ENCODE measurements around the gene SPRYD4.
A peak's percentile ranks its signal among the peaks of the same experiment; 100 is the strongest.
"Not testable (repeated sequence)": the region's sequence is repeated elsewhere in the genome, so short reads cannot be mapped to it uniquely, and the experiment has no call there.

SPRYD4 gene

DNA sequence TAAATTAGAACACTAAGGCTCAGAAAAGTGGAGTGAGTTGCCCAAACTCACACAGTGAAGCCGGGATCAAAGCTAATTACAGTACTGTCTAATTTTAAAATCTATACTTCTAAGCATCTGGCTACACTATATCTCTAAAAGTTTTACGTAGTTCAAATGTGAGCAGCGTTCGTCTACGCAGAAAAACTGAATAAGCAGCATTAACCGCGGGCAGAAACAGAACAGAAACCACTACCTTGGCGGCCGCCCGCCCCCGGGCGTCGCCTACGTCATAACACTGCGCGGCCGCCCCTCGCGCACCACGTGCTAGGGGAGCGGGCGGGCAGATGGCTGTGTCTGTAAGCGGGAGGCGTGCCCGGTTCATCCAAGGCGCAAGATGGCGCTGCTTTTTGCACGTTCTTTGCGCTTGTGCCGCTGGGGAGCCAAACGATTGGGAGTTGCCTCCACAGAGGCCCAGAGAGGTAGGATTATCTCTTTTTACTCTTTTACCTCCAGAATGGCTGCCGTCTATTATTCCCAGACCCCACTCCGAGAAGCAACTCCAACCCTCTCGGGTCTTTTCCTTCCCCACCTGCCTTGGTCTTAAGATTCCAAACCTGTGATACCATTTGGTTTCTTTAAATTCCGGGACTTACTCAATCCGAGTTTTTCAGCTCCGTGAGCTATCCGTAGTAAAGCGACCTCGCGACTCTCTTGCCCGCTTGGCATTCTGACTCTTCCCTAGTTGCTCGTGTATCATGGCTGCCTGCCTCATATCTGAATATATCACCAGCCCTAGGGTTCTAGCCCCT, at the start of gene SPRYD4:
TSS of gene SPRYD4 (plus strand) at position 363 of the 791 bp plus-strand sequence. CDS start at position 377, 14 bp downstream.
- peak; percentile 95 for DNase-seq

DNA sequence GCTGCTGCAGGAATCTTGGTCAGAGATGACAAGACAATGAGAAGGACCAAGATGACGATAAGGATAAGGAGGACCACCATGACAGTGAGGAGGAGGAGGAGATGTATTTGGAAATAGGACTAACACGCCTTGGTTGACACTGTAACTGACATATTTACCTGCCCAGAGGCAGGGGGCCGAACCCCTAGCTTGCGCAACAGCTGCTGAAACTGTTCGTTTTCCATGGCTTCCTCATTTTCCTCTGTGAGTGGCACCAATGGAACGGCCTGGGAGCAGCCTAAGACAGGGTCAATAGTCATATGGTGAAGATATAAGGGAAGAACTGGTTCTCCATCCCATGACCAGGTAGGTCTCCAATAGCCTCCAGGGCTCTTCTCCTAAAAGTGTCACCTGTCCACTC, 48.0 kb upstream of the SPRYD4 start:
- DNase-seq, result no peak

DNA sequence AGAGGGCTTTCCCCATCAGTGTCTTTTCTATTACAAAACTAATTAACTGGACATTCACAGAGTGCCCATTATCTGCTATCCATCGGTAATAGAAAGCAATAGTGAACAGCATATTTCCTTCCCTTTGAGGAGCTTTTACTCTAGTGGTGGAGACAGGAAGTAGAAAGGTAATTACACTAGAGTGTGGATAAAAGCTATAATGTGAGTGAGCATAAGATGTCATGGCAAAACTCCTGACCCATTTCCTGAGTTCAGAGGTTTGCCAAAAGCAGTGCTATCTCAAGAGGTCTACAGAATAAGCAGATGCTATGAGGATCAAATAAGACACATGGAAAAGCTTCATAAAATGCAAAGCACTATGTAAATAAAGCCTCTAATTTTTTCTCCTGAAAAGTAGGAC, 43.2 kb upstream of the SPRYD4 start:
- DNase-seq, result no peak

DNA sequence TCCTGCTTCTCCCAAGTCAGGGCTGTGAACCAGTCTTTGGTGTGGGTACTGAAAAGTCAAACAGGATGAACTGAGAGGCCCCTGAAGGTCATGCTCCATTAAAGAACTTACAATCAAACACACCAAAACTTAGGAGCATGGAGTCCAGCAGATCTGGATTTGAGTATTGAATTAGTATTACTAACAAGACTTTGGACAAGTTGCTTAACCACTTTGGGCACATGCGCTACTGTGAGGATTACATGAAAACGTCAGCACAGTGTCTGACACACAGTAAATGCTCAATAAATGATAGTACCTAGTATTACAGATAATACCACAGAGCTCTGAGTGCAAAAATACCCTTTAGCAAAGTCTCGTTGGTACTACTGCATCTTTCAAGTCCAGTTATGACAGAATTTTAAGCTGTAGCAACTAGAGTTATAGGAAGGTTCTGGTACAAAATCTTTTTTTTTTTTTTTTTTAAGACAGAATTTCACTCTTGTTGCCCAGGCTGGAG, 42.4 kb upstream of the SPRYD4 start:
- DNase-seq, result no peak

DNA sequence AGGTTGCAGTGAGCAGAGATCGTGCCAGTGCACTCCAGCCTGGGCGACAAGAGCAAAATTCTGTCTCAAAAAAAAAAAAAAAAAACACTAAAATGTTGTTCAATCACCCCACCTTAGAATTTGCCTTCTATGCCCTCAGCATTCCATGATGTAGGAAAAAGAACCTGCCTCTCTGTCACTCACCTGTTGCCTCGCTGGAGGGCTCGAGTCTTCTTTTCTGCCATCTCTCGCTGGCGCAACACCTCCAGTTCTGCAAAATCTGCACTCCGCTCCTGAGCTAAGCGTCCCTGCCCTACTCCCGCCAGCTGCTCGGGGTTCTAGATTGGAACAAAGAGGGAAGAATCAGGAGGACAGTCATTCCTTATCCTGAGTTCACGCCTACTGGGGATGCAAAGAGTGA, 37.1 kb upstream of the SPRYD4 start:
- no peak for DNase-seq

DNA sequence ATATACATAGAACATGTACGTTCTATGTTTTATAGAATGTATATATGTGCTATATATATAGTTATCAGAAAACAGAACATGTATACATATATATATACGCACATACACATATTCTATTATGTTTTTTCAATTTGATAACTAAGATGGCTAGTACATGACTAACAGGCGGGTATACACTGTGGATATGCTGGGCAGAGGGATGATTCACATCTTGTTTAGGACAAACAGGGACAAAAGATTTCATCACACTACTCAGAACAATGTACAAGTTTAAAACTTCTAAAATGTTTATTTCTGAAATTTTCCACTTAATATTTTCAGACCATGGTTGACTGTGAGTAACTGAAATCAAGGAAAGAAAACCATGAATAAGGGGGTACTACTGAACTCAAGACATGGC, 36.5 kb upstream of the SPRYD4 start:
- DNase-seq, result no peak

DNA sequence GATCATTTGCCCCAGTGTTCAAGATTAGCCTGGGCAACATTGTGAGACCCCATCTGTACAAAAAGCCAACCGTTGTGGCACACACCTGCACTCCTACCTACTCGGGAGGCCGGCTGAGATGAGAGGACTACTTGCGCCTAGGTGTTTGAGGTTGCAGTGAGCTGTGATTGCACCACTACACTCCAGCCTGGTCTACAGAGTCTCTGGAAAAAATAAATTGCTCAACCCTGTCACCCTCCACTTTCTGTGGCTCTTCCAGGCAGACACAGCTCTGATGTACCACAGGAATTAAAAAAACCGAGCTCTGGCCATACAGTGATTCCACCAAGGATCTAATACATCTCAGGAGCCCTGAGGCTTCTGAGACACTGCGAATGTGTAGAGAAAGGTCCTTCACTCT, 33.5 kb upstream of the SPRYD4 start:
- DNase-seq, result no peak

DNA sequence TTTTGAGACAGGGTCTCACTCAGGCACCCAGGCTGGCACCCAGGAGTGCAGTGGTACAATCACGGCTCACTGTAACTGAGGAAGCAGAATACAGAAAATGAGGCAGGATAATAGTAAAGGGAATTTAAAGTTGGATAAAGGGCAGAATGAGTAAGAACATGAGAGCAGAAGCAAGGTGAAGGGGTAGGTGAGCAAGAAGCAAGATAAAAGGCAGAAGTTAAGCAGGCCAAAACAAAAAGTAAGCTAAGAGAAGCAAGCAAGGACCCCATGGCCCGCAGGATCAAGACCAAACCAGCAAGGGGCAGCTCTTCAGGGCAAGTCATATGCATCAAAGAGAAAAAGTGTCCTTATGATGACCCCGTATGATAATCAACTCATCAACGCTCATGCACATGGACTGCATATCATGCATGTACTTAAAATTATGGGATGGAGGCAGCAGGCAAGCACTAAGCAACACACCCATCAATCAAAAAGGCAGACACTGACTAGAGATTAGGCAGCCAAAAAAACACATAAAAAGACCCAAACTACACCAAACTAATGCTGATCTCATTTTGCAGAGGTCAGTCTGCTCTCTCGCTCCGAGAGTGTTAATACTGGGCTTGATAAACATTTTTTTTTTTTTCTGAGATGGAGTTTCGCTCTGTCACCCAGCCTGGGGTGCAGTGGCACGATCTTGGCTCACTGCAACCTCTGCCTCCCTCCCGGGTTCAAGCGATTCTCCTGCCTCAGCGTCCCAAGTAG, 30.8 kb upstream of the SPRYD4 start:
- no peak for DNase-seq

DNA sequence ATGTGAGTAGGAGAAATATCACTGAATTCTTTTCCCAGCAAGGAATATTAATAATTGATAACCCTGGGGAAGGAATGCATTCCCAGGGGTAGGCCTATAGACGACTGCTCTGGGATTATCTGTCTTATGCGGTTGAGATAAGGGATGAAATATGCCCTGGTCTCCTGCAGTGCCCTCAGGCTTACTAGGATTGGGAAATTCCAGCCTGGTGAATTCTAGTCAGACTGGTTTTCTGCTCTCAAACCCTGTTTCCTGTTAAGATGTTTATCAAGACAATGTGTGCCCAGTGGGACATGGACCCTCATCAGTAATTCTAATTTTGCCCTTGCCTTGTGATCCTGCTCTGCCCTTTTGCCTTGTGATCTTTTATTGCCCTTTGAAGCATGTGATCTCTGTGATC, 25.2 kb upstream of the SPRYD4 start:
- not testable (repeated sequence) for DNase-seq

DNA sequence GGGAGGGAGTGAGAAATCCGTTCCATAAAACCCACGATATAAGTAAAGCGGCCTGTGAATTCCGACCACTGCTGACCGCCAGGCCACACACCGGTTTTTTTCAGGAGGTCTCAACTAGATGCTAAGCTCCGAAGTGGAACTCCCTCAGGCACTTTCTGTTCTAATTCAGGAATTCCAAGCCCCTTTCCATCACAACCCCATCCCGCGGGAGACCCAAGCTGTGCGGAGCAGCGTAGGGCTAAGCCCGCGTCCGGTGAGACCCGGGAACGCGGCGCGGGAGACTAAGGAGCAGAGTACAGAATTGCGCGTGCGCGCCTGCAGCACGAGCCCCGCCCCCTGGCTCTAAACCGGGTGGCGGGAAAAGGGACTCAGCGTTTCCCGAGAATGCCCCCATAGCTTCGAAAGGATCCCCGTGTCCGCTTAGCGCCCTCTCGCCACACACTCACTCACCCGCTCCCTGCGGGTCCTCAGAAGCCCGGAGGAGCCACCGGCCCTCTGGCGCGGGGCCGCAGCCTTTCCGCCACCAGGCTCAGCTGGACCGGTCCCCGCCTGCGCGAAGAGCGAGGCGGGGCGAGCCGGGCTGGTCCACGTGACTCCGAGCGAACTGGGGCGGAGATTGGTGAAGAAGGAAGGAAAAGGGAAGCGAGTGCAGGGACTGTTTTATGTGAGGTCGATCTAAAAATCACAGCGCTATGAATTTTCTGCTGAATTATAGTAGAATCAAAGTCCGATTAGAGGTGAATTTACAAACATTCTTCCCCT, 19.3 kb upstream of the SPRYD4 start, which contains the start of gene TIMELESS:
TSS of gene TIMELESS (minus strand) at position 567 of the 762 bp plus-strand sequence. CDS start 15,256 bp downstream, outside the sequence.
- DNase-seq, result peak; percentile 84

DNA sequence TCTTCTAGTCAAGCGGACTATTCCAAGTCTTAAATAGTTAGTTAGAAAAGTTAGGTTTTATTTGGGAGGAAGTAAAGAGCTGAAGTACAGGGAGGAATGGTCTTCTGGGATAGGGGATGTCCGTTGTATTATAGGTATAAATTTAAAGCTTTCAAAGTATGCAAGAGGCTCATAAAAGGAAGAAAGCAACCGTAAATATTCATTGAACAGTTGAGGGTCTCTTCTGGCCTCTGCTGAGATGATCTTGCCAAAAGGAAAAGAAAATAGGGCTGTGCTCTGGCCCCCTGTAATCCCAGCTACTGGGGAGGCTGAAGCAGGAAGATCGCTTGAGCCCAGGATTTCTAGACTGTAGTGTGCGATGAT, 18.8 kb upstream of the SPRYD4 start:
- DNase-seq, result no peak

DNA sequence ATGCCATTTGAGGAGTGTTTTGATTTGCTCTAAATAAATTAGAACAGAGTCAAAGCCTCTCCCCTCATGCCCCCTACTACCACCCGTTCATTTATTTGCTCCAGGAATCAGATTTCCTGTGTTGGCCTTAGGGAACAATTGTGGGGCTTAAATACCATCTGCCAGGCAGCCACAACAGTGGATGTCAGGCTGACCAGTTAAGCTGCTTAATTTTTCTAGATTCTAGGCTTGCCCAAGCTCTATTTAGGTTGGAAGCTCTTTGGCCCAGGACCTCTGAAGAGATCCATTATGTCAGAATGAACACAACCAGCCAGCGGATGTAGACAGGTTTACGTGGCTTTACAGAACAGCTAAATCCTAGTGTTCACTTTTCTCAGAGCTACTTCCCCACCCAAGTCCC, 18.1 kb upstream of the SPRYD4 start:
- no peak for DNase-seq

DNA sequence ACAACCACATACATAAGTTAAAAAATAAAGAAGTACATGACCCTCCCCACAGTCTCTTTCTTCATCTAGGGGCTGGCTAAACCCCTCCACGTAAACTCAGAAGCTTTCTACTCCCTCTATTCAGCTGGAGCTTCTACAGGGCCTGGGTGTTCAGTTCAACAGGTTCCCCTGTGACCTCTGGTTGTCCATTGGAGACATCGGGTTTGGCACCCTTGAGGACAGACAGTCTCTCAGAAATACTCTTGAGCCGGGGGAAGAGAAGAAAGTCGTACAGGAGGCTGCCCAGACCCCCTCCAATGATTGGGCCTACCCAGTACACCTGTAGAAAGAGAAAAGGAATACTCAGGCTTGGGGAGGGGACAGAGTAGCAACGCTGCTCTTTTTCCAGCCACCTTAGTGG, 17.2 kb upstream of the SPRYD4 start:
- DNase-seq, result no peak

DNA sequence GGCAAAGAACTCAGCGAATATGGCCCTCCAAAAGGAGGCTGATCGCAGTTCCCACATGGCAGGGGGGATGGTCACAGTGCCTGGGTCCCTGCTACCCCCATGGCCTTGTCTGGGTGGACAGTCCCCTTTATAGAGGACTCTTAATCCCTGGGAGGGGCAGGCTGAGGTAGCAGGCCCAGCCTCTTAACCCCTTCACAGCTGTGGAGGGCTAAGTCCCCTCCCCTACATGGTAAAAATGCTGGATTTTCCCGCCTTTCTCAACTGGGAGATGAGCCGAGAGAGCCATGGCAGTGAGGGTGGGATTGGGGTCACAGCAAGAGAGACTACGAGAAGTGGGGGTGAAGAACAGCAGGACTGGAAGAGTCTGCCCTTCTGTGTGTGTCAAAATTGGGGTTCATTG, 13.8 kb upstream of the SPRYD4 start, which contains the start of gene MIP:
TSS of gene MIP (minus strand) at position 101 of the 400 bp plus-strand sequence. CDS start at position 57, 44 bp downstream.
- no peak for DNase-seq

DNA sequence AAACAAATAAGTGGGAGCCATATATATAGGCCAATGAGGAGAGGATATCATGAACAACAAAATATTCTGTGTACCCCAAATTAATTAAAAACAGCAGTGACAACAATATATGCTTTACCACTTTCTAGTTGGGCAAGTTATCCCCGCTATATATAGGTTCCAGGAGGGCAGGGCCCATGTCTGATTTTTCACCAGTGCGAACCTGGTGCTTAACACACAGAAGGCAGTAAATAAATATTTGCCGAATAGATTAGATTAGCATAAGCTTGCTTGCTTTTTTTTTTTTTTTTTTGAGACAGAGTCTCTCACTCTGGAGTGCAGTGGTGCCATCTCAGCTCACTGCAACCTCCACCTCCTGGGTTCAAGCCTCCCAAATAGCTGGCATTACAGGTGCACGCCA, 10.6 kb upstream of the SPRYD4 start:
- no peak for DNase-seq

DNA sequence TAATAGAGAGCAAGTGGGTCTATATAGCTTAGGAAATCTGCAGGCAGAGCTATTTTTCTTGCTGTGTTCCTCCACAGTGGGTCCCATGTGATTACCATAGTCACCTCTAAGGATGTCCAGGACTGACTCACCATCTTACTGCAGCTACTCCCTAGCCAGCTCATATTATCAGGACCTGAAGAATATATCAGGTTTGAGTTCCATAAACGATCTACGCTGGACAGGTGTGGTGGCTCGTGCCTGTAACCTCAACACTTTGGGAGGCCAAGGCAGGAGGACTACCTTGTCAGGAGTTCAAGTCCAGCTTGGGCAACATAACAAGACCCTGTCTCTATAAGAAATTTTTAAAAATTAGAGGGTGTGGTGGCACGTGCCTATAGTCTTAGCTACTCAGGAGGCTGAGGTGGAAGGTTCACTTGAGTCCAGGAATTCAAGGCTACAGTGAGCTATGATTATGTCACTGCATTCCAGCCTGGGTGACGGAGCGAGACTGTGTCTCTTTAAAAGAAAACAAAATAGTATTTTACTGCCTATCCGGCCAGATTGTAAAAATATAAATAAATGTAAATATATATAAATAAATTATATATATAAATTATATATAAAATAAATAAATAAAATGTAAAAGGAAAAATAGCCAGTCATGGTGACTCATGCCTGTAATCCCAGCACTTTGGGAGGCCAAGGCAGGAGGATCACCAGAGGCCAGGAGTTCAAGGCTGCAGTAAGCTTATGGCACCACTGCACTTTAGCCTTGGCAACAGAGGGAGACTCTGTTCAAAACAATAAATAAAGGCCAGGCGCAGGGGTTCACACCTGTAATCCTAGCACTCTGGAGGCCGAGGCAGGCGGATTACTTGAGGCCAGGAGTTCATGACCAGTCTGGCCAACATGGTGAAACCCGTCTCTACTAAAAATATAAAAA, 6.9 kb upstream of the SPRYD4 start:
- no peak for DNase-seq

DNA sequence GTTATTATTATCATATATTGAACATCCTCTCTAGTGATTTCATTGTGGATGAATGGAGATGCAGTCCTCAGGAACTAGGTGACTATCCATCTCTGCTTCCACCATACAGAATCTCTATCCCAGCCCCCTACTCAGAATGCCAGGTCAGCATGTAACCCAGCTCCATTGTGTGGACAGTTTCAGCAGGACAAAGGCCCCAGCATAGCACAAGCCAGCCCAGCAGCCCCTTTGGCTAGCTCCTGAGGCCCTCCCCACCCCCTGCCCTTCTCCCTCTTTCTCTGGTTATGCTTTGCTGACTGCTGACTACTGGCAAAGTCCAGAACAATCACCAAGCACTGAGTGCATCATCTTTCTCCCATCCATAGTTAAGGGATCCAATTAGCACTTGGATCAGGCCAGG, 5.8 kb upstream of the SPRYD4 start:
- DNase-seq, result no peak

DNA sequence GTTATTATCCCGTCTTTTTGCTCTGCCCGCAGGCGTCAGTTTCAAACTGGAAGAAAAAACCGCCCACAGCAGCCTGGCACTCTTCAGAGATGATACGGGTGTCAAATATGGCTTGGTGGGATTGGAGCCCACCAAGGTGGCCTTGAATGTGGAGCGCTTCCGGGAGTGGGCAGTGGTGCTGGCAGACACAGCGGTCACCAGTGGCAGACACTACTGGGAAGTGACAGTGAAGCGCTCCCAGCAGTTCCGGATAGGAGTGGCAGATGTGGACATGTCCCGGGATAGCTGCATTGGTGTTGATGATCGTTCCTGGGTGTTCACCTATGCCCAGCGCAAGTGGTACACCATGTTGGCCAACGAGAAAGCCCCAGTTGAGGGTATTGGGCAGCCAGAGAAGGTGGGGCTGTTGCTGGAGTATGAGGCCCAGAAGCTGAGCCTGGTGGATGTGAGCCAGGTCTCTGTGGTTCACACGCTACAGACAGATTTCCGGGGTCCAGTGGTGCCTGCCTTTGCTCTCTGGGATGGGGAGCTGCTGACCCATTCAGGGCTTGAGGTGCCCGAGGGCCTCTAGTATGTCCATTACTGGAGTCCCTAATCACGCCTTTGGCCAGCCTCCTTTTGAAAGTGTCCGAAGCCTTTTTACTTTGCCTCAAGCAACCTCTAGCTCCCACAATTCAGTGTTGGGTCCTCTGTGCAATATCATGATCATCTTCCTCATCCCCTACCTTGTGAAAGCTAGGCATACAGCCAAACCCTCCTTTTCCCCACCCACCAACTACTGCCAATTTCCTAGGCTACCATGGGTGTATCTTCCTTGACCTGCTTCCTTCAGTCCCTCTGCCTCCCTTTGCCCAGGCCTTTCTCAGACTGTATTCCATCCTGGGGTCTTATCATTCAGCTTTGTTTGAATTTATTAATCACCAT, 891 bp downstream of the SPRYD4 start:
- DNase-seq, result peak in 1 of 2 donors; percentile 5

DNA sequence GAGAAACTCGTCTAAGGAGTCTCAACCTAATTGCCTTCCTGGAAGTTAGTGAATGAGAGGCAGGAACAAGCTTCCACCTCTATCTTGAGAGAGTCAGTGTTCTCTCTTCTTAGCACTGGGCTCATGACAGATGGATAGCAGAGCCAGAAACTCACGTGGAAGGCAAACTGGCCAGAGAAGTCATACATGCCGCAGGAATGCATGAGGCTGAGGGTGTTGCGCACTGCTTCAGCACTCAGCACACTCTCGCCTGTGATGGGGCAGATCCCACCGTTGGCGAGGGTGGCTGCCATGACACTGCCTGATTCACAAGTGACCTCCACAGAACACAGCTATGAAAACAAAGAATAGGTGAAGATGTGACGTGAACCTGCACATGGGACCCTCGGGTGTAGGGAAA, 6.0 kb downstream of the SPRYD4 start:
- DNase-seq, result no peak

DNA sequence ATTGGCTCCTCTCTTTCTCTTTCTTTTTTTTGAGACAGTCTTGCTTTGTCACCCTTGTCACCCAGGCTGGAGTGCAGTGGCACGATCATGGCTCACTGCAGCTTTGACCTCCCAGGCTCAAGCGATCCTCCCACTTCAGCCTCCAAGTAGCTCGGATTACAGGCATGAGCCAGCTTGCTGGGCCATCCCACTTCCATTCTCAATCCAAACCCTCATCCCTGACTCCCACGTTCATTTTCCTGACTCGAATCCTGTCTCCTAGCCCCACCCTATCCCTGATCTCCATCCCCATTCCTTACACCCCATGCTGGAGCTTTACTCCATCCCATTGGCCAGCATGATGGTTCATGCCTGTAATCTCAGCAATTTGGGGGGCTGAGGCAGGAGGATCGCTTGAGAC, 7.8 kb downstream of the SPRYD4 start:
- no peak for DNase-seq

DNA sequence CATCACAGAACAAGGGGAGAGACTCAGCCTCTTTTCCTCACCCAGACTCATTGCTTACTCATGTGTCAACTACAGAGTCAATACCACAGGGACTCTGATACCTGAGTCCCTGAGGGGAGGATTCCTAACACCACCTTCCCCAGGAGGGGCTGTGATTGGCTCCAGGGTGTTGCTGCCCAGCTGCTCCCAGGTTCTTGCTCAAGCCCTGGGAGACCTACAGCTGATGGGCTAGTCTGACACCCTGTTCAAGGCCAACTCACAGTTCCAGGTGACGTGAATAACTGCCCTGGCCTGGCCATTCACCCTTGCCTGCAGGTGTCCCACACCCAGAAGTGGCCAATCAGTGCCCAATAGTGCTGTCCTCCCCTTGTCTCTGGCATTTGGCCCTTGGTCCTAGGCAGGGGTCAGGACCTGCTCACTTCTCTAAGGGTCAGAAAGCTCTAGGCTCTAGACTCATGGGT, 8.6 kb downstream of the SPRYD4 start:
- no peak for DNase-seq
